ENCODE results near the gene SYNE2. TPM values are rescaled to one million over a fixed set of nuclear protein-coding genes. Genes with fewer than 3 reads are reported as not detected.

SYNE2 gene
- total RNA-seq, 2 donors from 2014 or later = 147 to 153 TPM

DNA sequence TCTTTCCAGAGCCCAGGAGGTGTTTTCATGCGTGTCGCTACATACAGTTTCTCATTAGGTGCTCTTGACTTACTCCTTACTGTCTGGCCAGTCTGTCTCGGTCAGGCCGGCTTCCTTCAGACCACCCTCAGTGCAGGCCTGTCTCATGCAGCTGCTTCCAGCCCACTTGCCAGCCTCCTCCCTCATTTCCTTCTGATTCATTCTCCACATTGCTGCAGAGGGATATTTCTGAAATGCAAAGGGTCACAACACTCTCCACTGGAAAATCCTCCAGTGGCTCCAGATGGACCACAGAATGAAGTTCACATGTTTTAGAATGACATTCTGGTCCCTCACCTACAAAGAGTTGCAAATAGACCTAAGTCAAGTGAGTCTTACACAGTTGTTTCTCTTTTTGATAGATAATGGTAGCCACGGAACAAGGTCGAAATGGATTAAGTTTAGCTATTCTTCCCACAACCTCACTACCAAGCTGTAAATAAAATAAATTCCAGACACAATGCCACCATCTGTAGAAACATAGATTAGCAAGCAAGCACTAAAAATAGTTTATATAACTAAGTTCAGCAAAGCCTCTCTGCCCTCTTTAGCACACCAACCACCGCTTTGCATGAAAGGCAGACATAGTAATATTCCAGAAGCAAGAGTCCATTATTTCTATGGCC is 294.5 kb downstream of the SYNE2 start:
- H3K4me3 ChIP-seq = no peak overlapping the region
- H3K4me1 ChIP-seq = no peaks in the 10 kb centered on the region
- no peaks in the 10 kb centered on the region for H3K27me3 ChIP-seq
- TF ChIP-seq, protein P1, sequence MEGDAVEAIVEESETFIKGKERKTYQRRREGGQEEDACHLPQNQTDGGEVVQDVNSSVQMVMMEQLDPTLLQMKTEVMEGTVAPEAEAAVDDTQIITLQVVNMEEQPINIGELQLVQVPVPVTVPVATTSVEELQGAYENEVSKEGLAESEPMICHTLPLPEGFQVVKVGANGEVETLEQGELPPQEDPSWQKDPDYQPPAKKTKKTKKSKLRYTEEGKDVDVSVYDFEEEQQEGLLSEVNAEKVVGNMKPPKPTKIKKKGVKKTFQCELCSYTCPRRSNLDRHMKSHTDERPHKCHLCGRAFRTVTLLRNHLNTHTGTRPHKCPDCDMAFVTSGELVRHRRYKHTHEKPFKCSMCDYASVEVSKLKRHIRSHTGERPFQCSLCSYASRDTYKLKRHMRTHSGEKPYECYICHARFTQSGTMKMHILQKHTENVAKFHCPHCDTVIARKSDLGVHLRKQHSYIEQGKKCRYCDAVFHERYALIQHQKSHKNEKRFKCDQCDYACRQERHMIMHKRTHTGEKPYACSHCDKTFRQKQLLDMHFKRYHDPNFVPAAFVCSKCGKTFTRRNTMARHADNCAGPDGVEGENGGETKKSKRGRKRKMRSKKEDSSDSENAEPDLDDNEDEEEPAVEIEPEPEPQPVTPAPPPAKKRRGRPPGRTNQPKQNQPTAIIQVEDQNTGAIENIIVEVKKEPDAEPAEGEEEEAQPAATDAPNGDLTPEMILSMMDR (IDR thresholded peaks at IDR 0.05) = no peak
- H3K36me3 ChIP-seq = no peaks in the 10 kb centered on the region
- no peak for DNase-seq
- H3K9me3 ChIP-seq = no peaks in the 10 kb centered on the region
- H3K27ac ChIP-seq = no peak overlapping the region
- no peak overlapping the region for H3K9ac ChIP-seq (ENCODE audit: low read depth in 2 of 2, low read length in 2 of 2)
- intact Hi-C loops (cut with DNase I) = loop anchor here (10.0 kb wide), 1 partner anchor 158 kb away; no protein-coding TSS in a partner anchor

DNA sequence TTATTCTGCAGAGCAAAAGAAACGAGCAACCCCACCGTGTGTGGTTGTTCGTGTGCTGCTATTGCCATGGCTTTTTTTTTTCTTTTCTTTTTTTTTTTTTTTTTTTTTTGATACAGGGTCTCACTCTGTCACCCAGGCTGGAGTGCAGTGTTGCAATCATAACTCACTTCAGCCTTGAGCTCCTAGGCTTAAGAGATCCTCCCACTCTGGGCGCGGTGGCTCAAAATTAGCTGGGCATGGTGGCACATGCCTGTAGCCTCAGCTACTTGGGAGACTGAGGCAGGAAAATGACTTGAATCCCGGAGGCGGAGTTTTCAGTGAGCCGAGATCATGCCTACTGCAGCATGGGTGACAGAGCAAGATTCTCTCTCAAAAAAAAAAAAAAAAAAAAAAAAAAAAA is 297.1 kb downstream of the SYNE2 start:
- H3K9ac ChIP-seq (ENCODE audit: low read depth in 2 of 2, low read length in 2 of 2) = no peak overlapping the region
- intact Hi-C loops (cut with DNase I) = loop anchor here (10.0 kb wide), 1 partner anchor 155 kb away; no protein-coding TSS in a partner anchor
- H3K9me3 ChIP-seq = no peaks in the 10 kb centered on the region
- no peak for DNase-seq
- no peaks in the 10 kb centered on the region for H3K4me1 ChIP-seq
- no peaks in the 10 kb centered on the region for H3K36me3 ChIP-seq
- no peaks in the 10 kb centered on the region for H3K27me3 ChIP-seq
- TF ChIP-seq, protein P1 (IDR thresholded peaks at IDR 0.05) = no peak
- H3K27ac ChIP-seq = no peak overlapping the region
- H3K4me3 ChIP-seq = no peak overlapping the region

DNA sequence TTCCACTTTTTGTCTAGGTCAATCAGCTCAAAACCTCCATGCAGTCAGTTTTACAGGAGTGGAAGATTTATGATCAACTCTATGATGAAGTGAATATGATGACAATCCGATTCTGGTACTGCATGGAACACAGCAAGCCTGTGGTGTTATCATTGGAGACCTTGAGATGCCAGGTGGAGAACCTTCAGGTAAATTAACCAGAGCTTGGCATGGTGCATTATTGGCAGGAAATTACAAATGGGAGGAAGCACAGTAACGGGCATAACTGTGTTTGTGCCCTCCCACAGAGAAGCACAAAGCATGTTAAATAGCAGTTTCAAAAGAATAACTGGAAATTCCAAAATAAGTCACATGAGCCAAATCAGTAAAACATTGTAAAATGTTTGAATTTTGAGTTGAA is 305.8 kb downstream of the SYNE2 start:
- H3K4me3 ChIP-seq = no peak overlapping the region
- intact Hi-C loops (cut with DNase I) = no loop called here
- no peaks in the 10 kb centered on the region for H3K36me3 ChIP-seq
- TF ChIP-seq, protein P1 (IDR thresholded peaks at IDR 0.05) = no peak
- H3K9me3 ChIP-seq = no peaks in the 10 kb centered on the region
- H3K4me1 ChIP-seq = no peaks in the 10 kb centered on the region
- H3K9ac ChIP-seq (ENCODE audit: low read depth in 2 of 2, low read length in 2 of 2) = no peak overlapping the region
- H3K27me3 ChIP-seq = no peaks in the 10 kb centered on the region
- no peak for DNase-seq
- H3K27ac ChIP-seq = no peak overlapping the region

DNA sequence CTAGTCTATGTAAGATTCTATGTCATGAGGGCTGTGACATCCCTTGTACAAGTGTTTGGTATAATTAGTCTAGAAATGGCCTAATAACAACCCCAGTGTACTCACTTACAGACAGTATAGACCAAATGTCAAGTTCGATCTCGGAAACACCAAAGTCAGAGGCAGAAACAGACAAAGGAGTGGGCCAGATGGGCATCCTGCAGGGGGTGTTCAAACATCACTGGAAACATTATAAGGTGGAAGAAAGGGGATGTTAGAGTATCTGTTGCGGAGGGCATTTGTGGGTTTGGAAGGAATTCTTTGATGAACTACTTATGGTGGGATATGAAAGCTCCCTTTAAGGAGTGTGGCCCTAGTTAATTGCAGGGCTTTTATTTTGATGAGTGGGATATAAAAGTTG is 306.8 kb downstream of the SYNE2 start:
- H3K27ac ChIP-seq = no peak overlapping the region
- no peaks in the 10 kb centered on the region for H3K36me3 ChIP-seq
- DNase-seq = no peak
- no peaks in the 10 kb centered on the region for H3K4me1 ChIP-seq
- no peak overlapping the region for H3K9ac ChIP-seq (ENCODE audit: low read depth in 2 of 2, low read length in 2 of 2)
- intact Hi-C loops (cut with DNase I) = no loop called here
- no peak overlapping the region for H3K4me3 ChIP-seq
- no peaks in the 10 kb centered on the region for H3K9me3 ChIP-seq
- no peaks in the 10 kb centered on the region for H3K27me3 ChIP-seq
- TF ChIP-seq, protein P1 (IDR thresholded peaks at IDR 0.05) = no peak

DNA sequence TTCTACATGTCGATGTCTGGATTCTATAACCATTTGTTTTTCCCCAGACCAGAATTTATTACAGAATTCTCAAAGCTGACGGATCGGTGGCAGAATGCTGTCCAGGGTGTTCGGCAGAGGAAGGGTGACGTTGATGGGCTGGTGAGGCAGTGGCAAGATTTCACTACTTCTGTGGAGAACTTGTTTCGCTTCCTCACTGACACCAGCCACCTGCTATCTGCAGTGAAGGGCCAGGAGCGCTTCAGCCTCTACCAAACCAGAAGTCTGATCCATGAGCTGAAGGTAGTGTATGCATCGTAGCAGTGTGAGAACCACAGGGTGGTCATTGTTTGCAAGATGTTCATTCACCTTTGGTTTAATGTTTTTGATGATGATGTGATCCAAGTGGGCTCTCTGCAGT is 317.4 kb downstream of the SYNE2 start:
- Histone ChIP-seq H3K9me3 (no peaks in the 10 kb centered on the region), H3K4me1 (no peaks in the 10 kb centered on the region), H3K4me3 (no peak overlapping the region), H3K36me3 (no peaks in the 10 kb centered on the region), H3K27ac (no peak overlapping the region), H3K27me3 (no peaks in the 10 kb centered on the region), H3K9ac (ENCODE audit: low read depth in 2 of 2, low read length in 2 of 2) (no peak overlapping the region)
- intact Hi-C loops (cut with DNase I) = no loop called here
- DNase-seq = no peak
- TF ChIP-seq, protein P1 (IDR thresholded peaks at IDR 0.05) = no peak
